ENCODE data around the gene EHD2. TPM values are rescaled to one million over a fixed set of nuclear protein-coding genes. Genes with fewer than 3 reads are reported as not detected.
A peak's percentile ranks its signal among the peaks of the same experiment; 100 is the strongest.

EHD2 gene
- total RNA-seq, 6 experiments from 2014 or later, result 321 to 395 (median 334) TPM

- Mint-ChIP-seq H3K9me3 (no peaks in the 10 kb centered on the region), H3K4me3 (peak overlapping the region; percentile 60), H3K27ac (peak overlapping the region; percentile 93), H3K36me3 (ENCODE audit: low read depth) (peaks cover 55% of the 10 kb centered on the region), H3K27me3 (ENCODE audit: insufficient read depth) (peaks cover 5% of the 10 kb centered on the region), H3K4me1 (ENCODE audit: low read depth) (peaks cover 54% of the 10 kb centered on the region)
- TF ChIP-seq CTCF (IDR thresholded peaks at IDR 0.05), result no peak
- peak; percentile 88 for DNase-seq
These were observed 16.2 kb downstream of the EHD2 start for GRCh38 chr19:47729468-47729798.

GRCh38 chr19:47729799-47730520 lies 16.7 kb downstream of the EHD2 start:
- peaks cover 54% of the 10 kb centered on the region for H3K4me1 Mint-ChIP-seq (ENCODE audit: low read depth)
- peaks cover 5% of the 10 kb centered on the region for H3K27me3 Mint-ChIP-seq (ENCODE audit: insufficient read depth)
- H3K9me3 Mint-ChIP-seq, result no peaks in the 10 kb centered on the region
- peaks cover 52% of the 10 kb centered on the region for H3K36me3 Mint-ChIP-seq (ENCODE audit: low read depth)
- peak overlapping the region; percentile 60 for H3K4me3 Mint-ChIP-seq
- DNase-seq, result no peak
- TF ChIP-seq CTCF (IDR thresholded peaks at IDR 0.05), result no peak
- peak overlapping the region; percentile 93 for H3K27ac Mint-ChIP-seq

GRCh38 chr19:47730521-47730889 lies 17.3 kb downstream of the EHD2 start:
- peaks cover 48% of the 10 kb centered on the region for H3K36me3 Mint-ChIP-seq (ENCODE audit: low read depth)
- peaks cover 54% of the 10 kb centered on the region for H3K4me1 Mint-ChIP-seq (ENCODE audit: low read depth)
- H3K27me3 Mint-ChIP-seq (ENCODE audit: insufficient read depth), result peaks cover 5% of the 10 kb centered on the region
- no peak for TF ChIP-seq CTCF (IDR thresholded peaks at IDR 0.05)
- no peak for DNase-seq
- H3K4me3 Mint-ChIP-seq, result no peak overlapping the region; the same call in 1 of the 2 replicates
- no peaks in the 10 kb centered on the region for H3K9me3 Mint-ChIP-seq
- peak overlapping the region; percentile 93 for H3K27ac Mint-ChIP-seq

- H3K27me3 Mint-ChIP-seq (ENCODE audit: insufficient read depth), result peaks cover 5% of the 10 kb centered on the region
- no peak overlapping the region; the same call in 1 of the 2 replicates for H3K4me3 Mint-ChIP-seq
- TF ChIP-seq CTCF (IDR thresholded peaks at IDR 0.05), result no peak
- H3K9me3 Mint-ChIP-seq, result no peaks in the 10 kb centered on the region
- no peak for DNase-seq
- peak overlapping the region; percentile 93; the same call in 1 of the 2 replicates for H3K27ac Mint-ChIP-seq
- H3K36me3 Mint-ChIP-seq (ENCODE audit: low read depth), result peaks cover 45% of the 10 kb centered on the region
- peaks cover 53% of the 10 kb centered on the region for H3K4me1 Mint-ChIP-seq (ENCODE audit: low read depth)
These were observed 17.7 kb downstream of the EHD2 start for GRCh38 chr19:47730910-47731309.

- Mint-ChIP-seq H3K4me1 (ENCODE audit: low read depth) (peaks cover 20% of the 10 kb centered on the region), H3K9me3 (no peaks in the 10 kb centered on the region), H3K4me3 (no peak overlapping the region), H3K27me3 (ENCODE audit: insufficient read depth) (peaks cover 7% of the 10 kb centered on the region), H3K27ac (no peak overlapping the region), H3K36me3 (ENCODE audit: low read depth) (peaks cover 33% of the 10 kb centered on the region)
- no peak for TF ChIP-seq CTCF (IDR thresholded peaks at IDR 0.05)
- no peak for DNase-seq
These were observed 21.9 kb downstream of the EHD2 start for GRCh38 chr19:47735131-47735530.
